Fibroblast of peridontal ligament (primary cell): ENCODE data around the gene STX7.
A peak's percentile ranks its signal among the peaks of the same experiment; 100 is the strongest.

ENCODE experiments used
- DNase-seq: peaks from one replicate; pipeline ENCODE4 v3.0.0-alpha.2; 2010; ENCODE audit errors: extremely low read depth

STX7 gene

GRCh38 chr6:132506869-132507808, 5.8 kb downstream of the STX7 start:
- DNase-seq = no peak

DNA sequence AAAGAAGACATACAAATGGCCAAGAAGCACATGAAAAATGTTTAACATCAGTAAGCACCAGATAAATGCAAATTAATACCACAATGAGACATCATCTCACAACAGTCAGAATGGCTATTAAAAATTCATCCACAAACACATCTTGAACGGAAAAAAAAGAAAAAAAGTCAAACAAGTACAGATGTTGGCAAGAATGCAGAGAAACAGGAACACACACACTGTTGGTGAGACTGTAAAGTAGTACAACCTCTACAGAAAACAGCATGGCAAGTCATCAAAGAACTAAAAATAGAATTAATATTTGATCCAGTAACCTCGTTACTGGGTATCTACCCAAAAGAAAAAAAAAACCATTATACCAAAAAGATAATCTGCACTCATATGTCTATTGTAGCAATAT, 6.5 kb downstream of the STX7 start:
- no peak for DNase-seq

DNA sequence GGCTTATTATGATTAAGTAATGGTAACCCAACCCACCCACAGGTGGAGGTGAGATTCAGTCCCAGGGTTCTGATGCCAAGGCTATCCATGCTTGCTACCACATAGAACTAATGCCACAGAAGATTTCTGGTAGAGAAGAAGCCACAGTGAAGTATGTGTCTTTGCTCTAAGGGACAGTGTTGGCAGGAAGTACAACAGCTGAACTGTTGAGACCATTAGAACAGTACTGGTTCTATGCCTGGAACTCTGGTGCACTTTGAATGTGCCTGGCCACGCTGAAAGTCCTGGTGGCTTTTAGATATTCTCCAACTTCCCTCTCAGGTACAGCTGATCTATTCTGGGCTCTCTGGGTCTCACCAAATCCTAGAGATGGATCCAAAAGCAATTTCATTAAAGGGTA, 7.8 kb downstream of the STX7 start:
- DNase-seq = no peak

- DNase-seq = no peak
Observed at GRCh38 chr6:132504757-132505156, 8.2 kb downstream of the STX7 start.

DNA sequence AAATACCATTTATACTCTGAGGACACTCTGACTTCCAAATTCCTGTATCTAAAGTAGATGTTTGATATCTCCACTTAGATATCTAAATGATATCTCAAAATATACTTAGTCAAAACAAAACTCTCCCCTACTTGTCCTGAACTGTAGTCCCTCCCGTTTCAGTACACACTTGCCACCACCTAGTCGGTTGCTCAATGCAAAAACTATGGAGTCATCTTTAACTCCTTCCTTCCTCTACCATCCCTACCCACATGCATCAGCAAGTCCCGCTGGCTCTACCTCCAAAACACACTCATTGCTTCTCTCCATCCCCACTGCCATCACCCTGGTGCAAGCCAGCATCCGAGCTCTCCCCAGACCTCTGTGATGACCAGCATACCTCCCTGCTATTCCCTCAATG, 13.2 kb downstream of the STX7 start:
- no peak for DNase-seq

DNA sequence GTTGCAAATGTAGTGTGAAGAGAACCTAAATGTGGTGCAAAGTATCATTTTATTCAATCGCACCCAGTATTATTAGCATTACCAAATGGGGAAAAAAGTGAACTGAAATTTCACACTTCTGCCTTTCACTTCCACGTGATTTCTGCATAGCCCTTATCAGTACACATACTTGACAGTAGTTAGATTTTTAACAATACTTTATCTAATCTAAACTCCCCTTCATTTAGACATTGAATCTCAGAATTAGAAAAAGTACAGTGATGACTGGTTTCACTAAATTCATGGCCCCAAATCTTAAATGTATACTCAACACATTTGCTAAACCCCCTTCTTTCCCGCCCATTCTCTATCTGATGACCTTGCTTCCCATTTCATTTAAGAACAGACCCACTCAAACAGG, 14.3 kb downstream of the STX7 start:
- no peak for DNase-seq

- DNase-seq = no peak
Observed at GRCh38 chr6:132496519-132497180, 16.3 kb downstream of the STX7 start.

DNA sequence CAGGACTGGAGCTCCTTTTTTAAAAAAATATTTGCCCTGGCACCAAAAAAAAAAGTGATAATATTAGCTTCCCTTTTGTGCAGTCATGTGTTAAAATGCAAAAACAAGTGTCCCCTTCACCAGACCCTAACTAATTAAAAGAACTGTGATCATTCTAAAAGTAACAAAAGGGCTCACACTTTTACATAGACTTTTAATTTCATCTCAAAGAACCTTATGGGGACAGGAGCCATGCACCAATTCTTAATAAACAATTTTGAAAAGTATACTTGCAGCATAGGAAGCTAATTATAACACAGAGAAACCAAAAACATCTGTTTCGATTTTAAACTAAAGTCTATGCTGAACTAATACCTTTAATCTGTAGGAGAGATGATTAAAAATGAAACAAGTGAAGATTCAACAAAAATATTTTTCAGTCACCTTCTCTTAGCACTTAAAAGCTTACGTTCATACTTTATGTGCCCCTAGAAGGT, 17.3 kb downstream of the STX7 start:
- DNase-seq = no peak

DNA sequence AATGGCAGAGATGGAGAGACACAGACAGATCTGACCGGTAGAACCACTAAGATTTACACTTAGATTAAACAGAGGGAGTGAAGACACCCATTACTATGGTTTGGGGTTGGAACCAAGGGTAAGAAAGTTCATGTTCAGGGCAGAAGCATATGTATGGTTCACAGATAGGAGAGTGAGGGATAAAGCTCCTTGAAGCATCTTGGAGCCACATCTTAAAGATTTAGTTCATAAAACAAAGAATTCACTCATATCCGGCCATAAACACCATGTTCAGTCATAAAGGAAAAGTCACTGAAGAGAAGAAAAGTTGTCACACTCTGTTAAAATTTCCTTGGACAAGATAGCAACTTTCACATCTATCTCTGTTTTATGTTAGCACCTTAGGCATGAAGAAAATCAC, 18.0 kb downstream of the STX7 start:
- DNase-seq = no peak

- no peak for DNase-seq
Observed at GRCh38 chr6:132491881-132492280, 21.0 kb downstream of the STX7 start.

GRCh38 chr6:132491303-132491702, 21.6 kb downstream of the STX7 start:
- DNase-seq = peak; percentile 68

DNA sequence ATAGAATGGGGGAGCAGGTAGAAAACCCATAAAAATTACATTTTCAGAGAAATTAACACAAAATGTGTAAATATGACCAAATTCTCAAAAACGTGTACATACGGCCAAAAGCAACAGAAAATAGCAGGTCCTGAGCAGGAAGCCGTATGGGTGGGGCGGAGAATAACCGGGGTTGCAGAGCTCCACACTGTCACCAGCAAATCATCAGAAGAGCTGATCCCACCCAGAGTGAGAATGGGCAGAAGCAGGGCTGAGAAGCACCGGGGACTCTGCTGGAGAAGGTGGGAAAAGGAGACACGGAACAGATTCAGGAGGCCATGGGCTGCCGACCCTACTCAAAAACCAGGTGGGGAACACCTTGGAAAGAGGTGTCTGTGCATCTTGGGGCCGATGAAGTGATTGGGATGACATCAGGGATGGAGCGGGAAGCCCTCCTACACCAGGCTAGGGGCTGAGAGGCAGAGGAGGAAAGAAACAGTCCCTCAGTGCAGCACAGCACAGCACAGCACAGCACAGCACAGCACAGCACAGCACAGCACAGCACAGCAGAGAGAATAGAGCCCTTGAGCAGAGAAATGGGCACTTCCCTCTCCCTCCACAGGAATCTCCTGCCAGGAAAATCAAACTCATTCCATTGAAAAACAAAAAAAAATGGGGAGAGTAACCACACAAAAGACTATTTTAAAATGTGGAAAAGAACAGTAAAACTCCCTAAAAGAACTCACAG, 22.3 kb downstream of the STX7 start:
- no peak for DNase-seq

DNA sequence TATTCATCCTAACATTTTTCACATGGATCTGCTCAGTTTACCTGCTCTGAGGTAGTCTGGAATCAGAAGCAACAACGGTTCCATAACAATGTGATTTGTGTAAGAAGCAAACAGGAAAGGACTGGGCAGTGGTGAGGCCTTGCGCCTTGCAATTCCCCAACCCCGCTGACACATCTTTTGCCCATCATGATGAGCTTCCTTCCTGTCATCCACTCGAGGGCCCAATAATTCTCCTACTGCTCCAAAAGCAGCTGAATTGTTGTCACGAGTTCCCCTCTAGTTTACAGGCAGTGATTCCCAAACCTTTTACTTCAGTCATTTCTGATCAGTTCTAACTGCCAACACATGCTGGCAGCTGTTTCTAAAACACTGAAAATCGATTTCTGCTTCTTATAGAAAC, 22.9 kb downstream of the STX7 start:
- no peak for DNase-seq

- DNase-seq = no peak
Observed at GRCh38 chr6:132489376-132489775, 23.5 kb downstream of the STX7 start.

DNA sequence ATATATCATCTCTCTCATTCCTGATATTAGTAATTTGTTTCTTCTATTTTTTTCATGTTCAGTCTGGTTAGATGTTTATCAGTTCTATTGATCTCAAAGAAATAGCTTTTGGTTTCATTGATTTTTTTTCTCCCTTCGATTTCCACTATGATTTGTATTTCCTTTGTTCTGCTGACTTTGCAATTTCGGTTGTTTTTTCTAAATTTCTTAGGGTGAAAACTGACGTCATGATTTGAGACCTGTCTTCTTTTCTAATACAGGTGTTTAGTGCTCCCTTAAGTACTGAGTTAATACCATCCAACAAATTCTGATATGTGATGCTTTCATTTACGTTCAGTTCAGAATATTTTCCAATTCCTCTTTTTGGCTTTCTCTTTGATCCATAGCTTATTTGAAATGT, 25.2 kb downstream of the STX7 start:
- DNase-seq = no peak

- no peak for DNase-seq
Observed at GRCh38 chr6:132484680-132485018, 28.3 kb downstream of the STX7 start.

DNA sequence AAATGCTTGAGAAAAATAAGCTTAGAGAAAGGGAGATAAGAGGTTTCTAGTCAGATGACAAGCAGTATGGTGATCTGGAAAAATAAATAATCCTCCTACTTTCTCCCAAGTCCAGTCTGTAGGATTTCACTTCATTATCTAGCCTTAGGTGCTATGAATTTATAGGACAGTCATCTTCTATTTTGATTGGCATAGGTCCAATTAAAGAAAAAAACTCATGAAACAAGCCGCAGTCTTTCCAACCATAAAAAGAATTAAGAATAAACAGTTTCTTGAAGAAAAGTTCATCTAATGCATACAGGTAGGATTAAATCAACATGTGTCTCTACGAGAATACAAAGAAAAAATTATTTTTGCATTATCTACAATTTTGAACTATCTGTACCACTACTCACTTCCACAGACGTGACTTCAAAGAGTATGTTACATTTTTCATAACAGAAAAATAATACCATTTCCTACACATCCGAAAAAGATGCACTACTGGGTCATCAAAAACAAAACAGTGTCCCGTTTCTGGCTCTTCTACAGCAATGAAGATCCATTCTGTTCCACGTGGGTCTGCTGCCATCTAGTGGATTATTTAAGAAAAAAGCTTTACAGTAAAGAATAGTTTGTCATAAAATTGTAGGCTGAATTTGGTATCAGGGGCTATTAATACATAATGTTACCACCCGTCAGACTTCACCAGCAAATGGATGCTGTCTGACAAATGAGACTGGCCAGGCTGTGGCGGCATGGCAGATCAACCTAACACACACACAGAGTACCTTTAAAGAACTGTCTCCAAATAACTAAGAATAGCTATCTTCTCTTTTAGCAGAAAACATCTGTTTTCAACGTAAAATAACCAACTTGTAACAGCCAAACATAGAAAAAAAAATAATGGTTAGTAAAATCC, 28.9 kb downstream of the STX7 start:
- peak; percentile 88 for DNase-seq

DNA sequence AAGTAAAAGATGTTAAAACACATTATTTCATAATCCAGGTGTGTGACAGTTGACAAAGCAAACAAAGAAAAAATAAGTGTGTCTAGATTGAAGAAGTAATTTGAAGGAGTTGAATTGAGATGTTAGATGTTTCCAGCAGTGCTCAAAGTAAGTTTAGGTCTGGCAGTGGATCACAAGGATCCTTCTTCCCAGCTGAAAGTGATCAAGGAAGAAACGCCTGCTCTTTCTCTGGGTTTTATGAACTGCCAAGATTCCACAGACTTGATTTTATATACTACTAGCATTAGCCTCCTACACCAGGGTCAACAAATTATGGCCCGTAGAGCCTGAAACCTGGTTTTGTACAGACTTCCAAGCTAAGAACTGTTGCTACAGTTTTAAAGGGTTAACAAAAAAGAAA, 30.3 kb downstream of the STX7 start:
- DNase-seq = peak; percentile 54

GRCh38 chr6:132481189-132481588, 31.7 kb downstream of the STX7 start:
- no peak for DNase-seq

- peak; percentile 54 for DNase-seq
Observed at GRCh38 chr6:132479131-132479530, 33.8 kb downstream of the STX7 start.

- DNase-seq = no peak
Observed at GRCh38 chr6:132478674-132479073, 34.2 kb downstream of the STX7 start.

- DNase-seq = no peak
Observed at GRCh38 chr6:132478266-132478665, 34.6 kb downstream of the STX7 start.
